PC-3 (cell line): Measurements from ENCODE around the gene FAM76A. TPM values are rescaled to one million over a fixed set of nuclear protein-coding genes. Genes with fewer than 3 reads are reported as not detected.

Experiments
- ATAC-seq: fragments of 200-7000 bp; cut with Tn5 transposase; 2 replicates; pipeline ENCODE4 v1.9.1; 2020; ENCODE audit warnings: mild to moderate bottlenecking, moderate library complexity
- BruUV-seq: library from RNA; stranded (reverse); fragments of 400-500 nt; replicated peaks from 2 replicates; lab custom pipeline; 2021; lab: Mats Ljungman, UMichigan
- CTCF ChIA-PET: fragments of 300-600 bp; sonication (Branson Sonifier 250); formaldehyde crosslinking; loops from one replicate; lab custom pipeline; 2022; ENCODE audit warnings: antibody characterized with exemption; lab: Charles Lee
- POLR2A ChIA-PET: fragments of 300-600 bp; sonication (Branson Sonifier 250); formaldehyde crosslinking; loops from one replicate; lab custom pipeline; 2022; ENCODE audit warnings: antibody characterized with exemption; ENCODE audit not compliant: unreplicated experiment; lab: Charles Lee
- DNase-seq: peaks from one replicate; pipeline ENCODE4 v3.0.0-alpha.2; 2015
- H2AFZ ChIP-seq: fragments of 300-600 bp; sonication (generic); 2 replicates; pipeline ENCODE4 v1.6.0; 2016; ENCODE audit warnings: antibody characterized with exemption, low read length
- H3F3A ChIP-seq: fragments of 300-600 bp; sonication (generic); one replicate; pipeline ENCODE4 v1.6.0; 2017; ENCODE audit warnings: antibody characterized with exemption, low read length, control low read depth, mild to moderate bottlenecking; ENCODE audit not compliant: unreplicated experiment
- H3K27ac ChIP-seq: fragments of 300-600 bp; sonication (generic); 2 replicates; pipeline ENCODE4 v1.5.1; 2016; ENCODE audit warnings: mild to moderate bottlenecking, low read length
- H3K27me3 ChIP-seq: fragments of 300-600 bp; sonication (generic); 2 replicates; pipeline ENCODE4 v1.6.1; 2016; ENCODE audit warnings: low read length, mixed read lengths
- H3K36me3 ChIP-seq: fragments of 300-600 bp; sonication (generic); 2 replicates; pipeline ENCODE4 v1.6.1; 2016; ENCODE audit warnings: low read depth, mixed run types, low read length, mixed read lengths
- H3K4me1 ChIP-seq: fragments of 300-600 bp; sonication (generic); 2 replicates; pipeline ENCODE4 v1.5.1; 2016; ENCODE audit warnings: low read length; ENCODE audit not compliant: insufficient read depth
- H3K4me2 ChIP-seq: fragments of 300-600 bp; sonication (generic); 2 replicates; pipeline ENCODE4 v1.6.0; 2016; ENCODE audit warnings: low read length
- H3K4me3 ChIP-seq: fragments of 300-600 bp; sonication (generic); 2 replicates; pipeline ENCODE4 v1.5.1; 2016; ENCODE audit warnings: mild to moderate bottlenecking, low read length, mixed read lengths
- H3K79me2 ChIP-seq: fragments of 300-600 bp; sonication (generic); 2 replicates; pipeline ENCODE4 v1.6.1; 2017; ENCODE audit warnings: low read length, mixed read lengths
- H3K9ac ChIP-seq: fragments of 300-600 bp; sonication (generic); 2 replicates; pipeline ENCODE4 v1.6.0; 2016; ENCODE audit warnings: mild to moderate bottlenecking, low read length
- H3K9me2 ChIP-seq: fragments of 300-600 bp; sonication (generic); replicated peaks from 2 replicates; pipeline ENCODE4 v1.6.1; 2016; ENCODE audit warnings: mixed run types, low read length, mixed read lengths
- H3K9me3 ChIP-seq: fragments of 300-600 bp; sonication (generic); 2 replicates; pipeline ENCODE4 v1.6.1; 2016; ENCODE audit warnings: low read length, mixed read lengths
- H4K20me1 ChIP-seq: fragments of 300-600 bp; sonication (generic); 2 replicates; pipeline ENCODE4 v1.6.1; 2016; ENCODE audit warnings: low read length, mixed read lengths
- EZH2 ChIP-seq: fragments of 300-600 bp; sonication (generic); IDR thresholded peaks from one replicate; pipeline ENCODE4 v1.6.1; 2017; ENCODE audit warnings: antibody characterized with exemption, mild to moderate bottlenecking, low read length; ENCODE audit not compliant: unreplicated experiment
- EZH2phosphoT487 ChIP-seq: fragments of 300-600 bp; sonication (generic); IDR thresholded peaks from 2 replicates; pipeline ENCODE4 v1.6.1; 2018; ENCODE audit warnings: mild to moderate bottlenecking, antibody characterized with exemption, low read length, borderline replicate concordance
- intact Hi-C: fragments of 100-400 bp; cut with micrococcal nuclease; formaldehyde crosslinking; loops from 2 replicates; pipeline ENCODE4 v1.9.0; 2023
- total RNA-seq: library from RNA; depleted of rRNA; stranded (reverse); fragments of >200 nt; gene quantifications from 2 replicates; pipeline ENCODE4 v1.2.3, GENCODE V29; 2014
- TF ChIP-seq, protein P1 (sequence below): fragments of 300-600 bp; sonication (generic); conservative IDR thresholded peaks from 2 replicates; pipeline ENCODE4 v1.5.1; 2017; ENCODE audit warnings: antibody characterized with exemption, low read depth, mild to moderate bottlenecking, low read length

FAM76A gene
- total RNA-seq, 1 experiment from 2014 or later = 9.9 TPM

DNA sequence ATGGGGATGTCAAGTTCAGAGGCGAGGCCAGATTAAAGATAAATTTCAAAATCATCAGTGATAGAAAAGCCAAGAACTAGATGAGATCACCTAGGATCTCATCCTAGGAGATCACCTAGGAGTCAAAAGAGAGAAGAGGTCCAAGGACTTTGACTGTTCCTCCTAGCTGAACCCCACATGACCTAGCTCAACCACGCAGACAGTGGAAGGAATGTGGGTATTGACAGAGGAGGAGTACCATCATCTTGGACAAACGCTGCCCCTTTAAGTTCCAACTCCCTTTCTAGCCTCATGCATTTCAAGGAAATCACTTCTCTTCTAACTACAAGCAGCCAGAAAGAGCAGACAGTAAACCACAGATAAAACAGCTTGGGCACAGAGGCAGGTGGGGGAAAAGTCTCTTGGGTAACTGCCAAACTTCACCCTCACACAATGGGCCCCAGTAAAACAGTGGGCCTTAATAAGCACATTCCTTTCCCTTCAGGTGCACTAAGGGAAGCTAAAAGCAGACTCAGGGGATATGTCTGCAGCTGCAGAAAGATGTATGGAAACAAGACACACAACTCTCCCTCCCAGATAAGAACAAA, 12.5 kb upstream of the FAM76A start:
- POLR2A ChIA-PET = no interaction called here

GRCh38 chr1:27713869-27714513, 11.8 kb upstream of the FAM76A start:
- TF ChIP-seq, protein P1, sequence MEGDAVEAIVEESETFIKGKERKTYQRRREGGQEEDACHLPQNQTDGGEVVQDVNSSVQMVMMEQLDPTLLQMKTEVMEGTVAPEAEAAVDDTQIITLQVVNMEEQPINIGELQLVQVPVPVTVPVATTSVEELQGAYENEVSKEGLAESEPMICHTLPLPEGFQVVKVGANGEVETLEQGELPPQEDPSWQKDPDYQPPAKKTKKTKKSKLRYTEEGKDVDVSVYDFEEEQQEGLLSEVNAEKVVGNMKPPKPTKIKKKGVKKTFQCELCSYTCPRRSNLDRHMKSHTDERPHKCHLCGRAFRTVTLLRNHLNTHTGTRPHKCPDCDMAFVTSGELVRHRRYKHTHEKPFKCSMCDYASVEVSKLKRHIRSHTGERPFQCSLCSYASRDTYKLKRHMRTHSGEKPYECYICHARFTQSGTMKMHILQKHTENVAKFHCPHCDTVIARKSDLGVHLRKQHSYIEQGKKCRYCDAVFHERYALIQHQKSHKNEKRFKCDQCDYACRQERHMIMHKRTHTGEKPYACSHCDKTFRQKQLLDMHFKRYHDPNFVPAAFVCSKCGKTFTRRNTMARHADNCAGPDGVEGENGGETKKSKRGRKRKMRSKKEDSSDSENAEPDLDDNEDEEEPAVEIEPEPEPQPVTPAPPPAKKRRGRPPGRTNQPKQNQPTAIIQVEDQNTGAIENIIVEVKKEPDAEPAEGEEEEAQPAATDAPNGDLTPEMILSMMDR = no peak
- TF ChIP-seq EZH2phosphoT487 = no peak
- H3K9ac ChIP-seq = no peak overlapping the region
- no peak overlapping the region for H3K27ac ChIP-seq
- H3K79me2 ChIP-seq = no peaks in the 10 kb centered on the region
- ChIA-PET POLR2A (no interaction called here), CTCF (no interaction called here)
- no peaks in the 10 kb centered on the region for H4K20me1 ChIP-seq
- DNase-seq = no peak
- H3K4me3 ChIP-seq = no peak overlapping the region
- no peaks in the 10 kb centered on the region for H3K36me3 ChIP-seq
- no peaks in the 10 kb centered on the region for H3F3A ChIP-seq
- H3K4me1 ChIP-seq = no peaks in the 10 kb centered on the region
- intact Hi-C loops = no loop called here
- H3K9me2 ChIP-seq = no peaks in the 10 kb centered on the region
- no peaks in the 10 kb centered on the region for H3K27me3 ChIP-seq
- H3K4me2 ChIP-seq = no peak overlapping the region
- H2AFZ ChIP-seq = no peak overlapping the region
- no peaks in the 10 kb centered on the region for H3K9me3 ChIP-seq
- no peak for ATAC-seq
- no TSS peak for BruUV-seq

More for the DNA sequence above, 12.5 kb upstream of the FAM76A start:
- intact Hi-C loops = no loop called here
- no peaks in the 10 kb centered on the region for H3K27me3 ChIP-seq
- no peak overlapping the region for H3K9ac ChIP-seq
- TF ChIP-seq, protein P1 = no peak
- TF ChIP-seq EZH2phosphoT487 (no peak), EZH2 (no peak)
- no peaks in the 10 kb centered on the region for H3K9me2 ChIP-seq
- H2AFZ ChIP-seq = no peak overlapping the region
- H4K20me1 ChIP-seq = no peaks in the 10 kb centered on the region
- no peaks in the 10 kb centered on the region for H3K36me3 ChIP-seq
- H3K27ac ChIP-seq = no peak overlapping the region
- DNase-seq (no peak), ATAC-seq (no peak)
- H3K4me1 ChIP-seq = no peaks in the 10 kb centered on the region
- no peaks in the 10 kb centered on the region for H3F3A ChIP-seq
- CTCF ChIA-PET = no interaction called here
- H3K4me2 ChIP-seq = no peak overlapping the region
- no peak overlapping the region for H3K4me3 ChIP-seq
- BruUV-seq = no TSS peak
- H3K79me2 ChIP-seq = no peaks in the 10 kb centered on the region
- H3K9me3 ChIP-seq = no peaks in the 10 kb centered on the region

- DNase-seq (no peak), ATAC-seq (no peak)
- no peaks in the 10 kb centered on the region for H4K20me1 ChIP-seq
- H3K4me2 ChIP-seq = no peak overlapping the region
- no peaks in the 10 kb centered on the region for H3K27me3 ChIP-seq
- no TSS peak for BruUV-seq
- POLR2A ChIA-PET = no interaction called here
- no peak overlapping the region for H3K4me3 ChIP-seq
- H3K9me2 ChIP-seq = no peaks in the 10 kb centered on the region
- H3K79me2 ChIP-seq = no peaks in the 10 kb centered on the region
- H2AFZ ChIP-seq = no peak overlapping the region
- TF ChIP-seq EZH2 (no peak), EZH2phosphoT487 (no peak)
- TF ChIP-seq, protein P1 = no peak
- H3K9ac ChIP-seq = no peak overlapping the region
- intact Hi-C loops = no loop called here
- no peaks in the 10 kb centered on the region for H3K4me1 ChIP-seq
- H3F3A ChIP-seq = no peaks in the 10 kb centered on the region
- no peaks in the 10 kb centered on the region for H3K9me3 ChIP-seq
- no peaks in the 10 kb centered on the region for H3K36me3 ChIP-seq
- H3K27ac ChIP-seq = no peak overlapping the region
- CTCF ChIA-PET = no interaction called here
Measured at GRCh38 chr1:27716262-27716895, 9.4 kb upstream of the FAM76A start.
